Upper lobe of left lung (tissue), 6 donors: ENCODE measurements around the gene VAT1L. TPM values are rescaled to one million over a fixed set of nuclear protein-coding genes. Genes with fewer than 3 reads are reported as not detected.
A peak's percentile ranks its signal among the peaks of the same experiment; 100 is the strongest.
"Not testable (repeated sequence)": the region's sequence is repeated elsewhere in the genome, so short reads cannot be mapped to it uniquely, and the experiment has no call there.

Experiments used
- ATAC-seq, 2 donors: fragments of 200-7000 bp; cut with Tn5 transposase; one replicate each; pipeline ENCODE4 v1.9.1; 2022; ENCODE audit warnings: mild to moderate bottlenecking in 2 of 2, moderate library complexity in 2 of 2; ENCODE audit not compliant: low FRiP score in 2 of 2
- DNase-seq, 2 donors: peaks; one replicate each; pipeline ENCODE4 v3.0.0-alpha.2; 2019 to 2020
- H3K27ac ChIP-seq, 4 donors: fragments of 200-600 bp; sonication (generic); one replicate each; pipeline ENCODE4 v1.5.1; 2016 to 2019
- H3K27me3 ChIP-seq, 4 donors: fragments of 200-600 bp; sonication (generic); one replicate each; pipeline ENCODE4 v1.5.1; 2017 to 2019
- H3K36me3 ChIP-seq, 4 donors: fragments of 200-600 bp; sonication (generic); one replicate each; pipeline ENCODE4 v1.5.1; 2016 to 2019
- H3K4me1 ChIP-seq, 4 donors: fragments of 200-600 bp; sonication (generic); one replicate each; pipeline ENCODE4 v1.5.1; 2018 to 2019
- H3K4me3 ChIP-seq, 4 donors: fragments of 200-600 bp; sonication (generic); one replicate each; pipeline ENCODE4 v1.5.1; 2017 to 2019; ENCODE audit warnings: mild to moderate bottlenecking in 2 of 4, moderate library complexity in 1 of 4
- H3K9me3 ChIP-seq, 4 donors: fragments of 200-600 bp; sonication (generic); one replicate each; pipeline ENCODE4 v1.5.1; 2018 to 2019
- EP300 ChIP-seq, 4 donors: sonication (generic); formaldehyde crosslinking; IDR thresholded peaks; one replicate each; pipeline ENCODE4 v1.5.1; 2017; ENCODE audit warnings: antibody characterized with exemption in 4 of 4, control low read depth in 2 of 4
- POLR2A ChIP-seq, 4 donors: fragments of 450-650 bp; IDR thresholded peaks; one replicate each; pipeline ENCODE4 v1.5.1; 2016 to 2017; ENCODE audit warnings: antibody characterized with exemption in 4 of 4, mild to moderate bottlenecking in 2 of 4
- POLR2AphosphoS5 ChIP-seq, 2 donors: sonication (generic); formaldehyde crosslinking; IDR thresholded peaks; one replicate each; pipeline ENCODE4 v1.5.1; 2017; ENCODE audit warnings: antibody characterized with exemption in 2 of 2
- WGBS, 2 donors: methylation state at CpG; one replicate each; pipeline ENCODE4 v1.1.5; 2017 to 2018; 5-methylcytosine and 5-hydroxymethylcytosine counted together
- total RNA-seq, 6 donors: library from RNA; depleted of rRNA in 4 of 6; stranded (reverse); fragments of >200 nt in 4 of 6; gene quantifications; one replicate each; pipeline versions ENCODE4 v1.1.0 to v1.2.1, GENCODE V29; 2016 to 2021
- TF ChIP-seq, protein P1 (sequence below), 6 experiments: fragments of 450-650 bp in 4 of 6; fragments of 200-600 bp in 2 of 6; sonication (generic) in 2 of 6; IDR thresholded peaks; one replicate each; pipeline ENCODE4 v1.5.1; 2016 to 2019; ENCODE audit warnings: antibody characterized with exemption in 6 of 6
- donor health status: DM: no; HTN: no; CAD: no; lungs with moderate emphysema.
- donor health status: DM: no; HTN: yes; CAD: no; lungs with severe emphysema.

Gene VAT1L
- total RNA-seq, 6 donors from 2014 or later, result under 0.01 to 0.59 (median 0.27) TPM; not detected in 2

DNA sequence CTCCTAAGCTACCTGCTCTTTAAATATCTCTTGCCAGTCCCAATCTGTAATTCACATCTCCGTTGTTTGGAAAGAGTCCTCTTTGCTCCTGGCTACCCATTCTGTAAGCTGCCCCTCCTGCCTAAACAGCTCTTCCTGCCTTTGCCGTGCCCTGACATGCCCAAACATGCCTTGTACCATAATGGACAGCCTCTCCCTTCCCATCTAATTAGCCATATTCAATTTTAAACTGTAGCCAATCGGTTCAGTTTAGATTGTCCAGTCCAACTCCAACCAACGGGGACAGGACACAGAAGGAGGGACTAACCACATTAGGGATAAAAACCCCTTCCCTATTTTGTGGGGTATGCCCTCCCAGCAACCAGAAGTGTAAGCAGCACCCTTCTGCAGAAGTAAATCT lies 203.3 kb downstream of the VAT1L start:
- TF ChIP-seq POLR2AphosphoS5 (IDR thresholded peaks at IDR 0.05), result no peak
- TF ChIP-seq EP300 (IDR thresholded peaks at IDR 0.05), result no peak
- TF ChIP-seq, protein P1, sequence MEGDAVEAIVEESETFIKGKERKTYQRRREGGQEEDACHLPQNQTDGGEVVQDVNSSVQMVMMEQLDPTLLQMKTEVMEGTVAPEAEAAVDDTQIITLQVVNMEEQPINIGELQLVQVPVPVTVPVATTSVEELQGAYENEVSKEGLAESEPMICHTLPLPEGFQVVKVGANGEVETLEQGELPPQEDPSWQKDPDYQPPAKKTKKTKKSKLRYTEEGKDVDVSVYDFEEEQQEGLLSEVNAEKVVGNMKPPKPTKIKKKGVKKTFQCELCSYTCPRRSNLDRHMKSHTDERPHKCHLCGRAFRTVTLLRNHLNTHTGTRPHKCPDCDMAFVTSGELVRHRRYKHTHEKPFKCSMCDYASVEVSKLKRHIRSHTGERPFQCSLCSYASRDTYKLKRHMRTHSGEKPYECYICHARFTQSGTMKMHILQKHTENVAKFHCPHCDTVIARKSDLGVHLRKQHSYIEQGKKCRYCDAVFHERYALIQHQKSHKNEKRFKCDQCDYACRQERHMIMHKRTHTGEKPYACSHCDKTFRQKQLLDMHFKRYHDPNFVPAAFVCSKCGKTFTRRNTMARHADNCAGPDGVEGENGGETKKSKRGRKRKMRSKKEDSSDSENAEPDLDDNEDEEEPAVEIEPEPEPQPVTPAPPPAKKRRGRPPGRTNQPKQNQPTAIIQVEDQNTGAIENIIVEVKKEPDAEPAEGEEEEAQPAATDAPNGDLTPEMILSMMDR (IDR thresholded peaks at IDR 0.05), result no peak
- TF ChIP-seq POLR2A (IDR thresholded peaks at IDR 0.05), result no peak
- Histone ChIP-seq H3K27ac (no peak overlapping the region), H3K9me3 (peaks cover 0 to 9% (median 8%) of the 10 kb centered on the region in 4 donors), H3K36me3 (no peaks in the 10 kb centered on the region), H3K27me3 (no peaks in the 10 kb centered on the region), H3K4me3 (no peak overlapping the region), H3K4me1 (no peaks in the 10 kb centered on the region)
- WGBS, 2 donors, result 65 to 75% methylated on average over 4 of the region's 4 CpGs
- no peak for ATAC-seq
- no peak for DNase-seq

DNA sequence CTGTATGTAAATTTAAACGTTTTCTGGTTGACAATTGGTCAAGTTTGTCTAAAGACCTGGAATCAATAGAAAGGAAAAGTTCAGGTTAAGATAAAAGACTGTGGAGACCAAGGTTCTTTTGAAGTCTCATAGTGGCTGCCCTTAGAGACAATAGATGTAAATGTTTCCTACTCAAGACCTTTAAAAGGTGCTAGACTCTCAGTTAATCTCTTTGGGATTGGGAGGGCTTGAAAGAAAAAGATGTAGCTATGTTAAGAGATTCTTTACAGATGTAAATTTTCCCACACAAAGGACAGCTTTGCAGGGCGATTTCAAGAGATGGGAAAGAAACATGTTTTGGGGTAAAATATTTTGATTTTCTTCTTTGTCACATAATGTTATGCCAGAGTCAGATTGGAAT lies 204.0 kb downstream of the VAT1L start:
- ATAC-seq, H3K4me3 ChIP-seq: not testable (repeated sequence)
- 33 to 38% methylated on average over 2 of the region's 2 CpGs for WGBS, 2 donors

DNA sequence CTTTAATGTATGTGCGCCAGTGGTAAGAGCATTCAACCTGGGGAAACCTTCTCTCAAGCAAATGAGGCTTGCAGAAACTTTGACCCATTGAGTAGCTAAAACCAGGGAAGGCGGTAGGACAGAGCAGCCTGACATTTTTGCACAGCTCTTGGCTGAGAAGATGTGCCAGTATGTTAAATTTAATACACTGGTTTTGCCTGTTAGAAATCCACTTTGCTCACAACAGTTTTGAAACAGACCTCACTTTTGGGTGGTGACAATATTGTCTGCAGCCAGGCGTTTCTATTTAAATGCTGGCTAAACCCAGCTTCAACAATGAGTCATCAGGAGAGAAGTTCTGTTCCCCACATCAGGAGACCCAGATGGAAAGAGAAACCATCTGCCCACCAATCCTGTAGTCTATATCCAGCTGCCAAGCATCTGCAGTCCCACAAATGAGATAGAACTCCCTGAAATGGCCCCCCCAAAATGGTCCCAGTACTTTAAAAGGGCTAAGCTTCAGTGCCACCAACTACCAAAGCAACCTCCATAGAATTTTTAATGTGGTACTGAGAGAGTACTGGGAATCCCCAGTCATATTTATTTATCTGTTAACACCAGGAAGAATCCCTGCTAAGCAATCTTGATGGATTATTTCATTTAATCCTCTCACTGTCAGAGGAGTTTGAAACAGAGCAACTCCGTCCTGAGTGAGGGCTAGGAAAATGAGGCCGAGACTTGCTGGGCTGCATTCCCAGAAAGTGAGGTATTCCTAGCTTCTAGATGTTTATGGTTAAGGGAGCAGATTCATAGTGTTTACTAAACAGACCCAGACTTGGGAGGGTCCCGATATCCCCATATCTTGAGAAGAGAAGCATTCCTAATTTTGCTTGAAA lies 205.0 kb downstream of the VAT1L start:
- H3K36me3 ChIP-seq, result no peaks in the 10 kb centered on the region
- H3K4me3 ChIP-seq, result no peak overlapping the region
- 49 to 55% methylated on average over 6 of the region's 6 CpGs for WGBS, 2 donors
- no peaks in the 10 kb centered on the region for H3K4me1 ChIP-seq
- H3K27ac ChIP-seq, result no peak overlapping the region
- ATAC-seq (peak in 1 of 2 donors; percentile 90), DNase-seq (no peak)
- TF ChIP-seq EP300 (IDR thresholded peaks at IDR 0.05) (no peak), POLR2AphosphoS5 (IDR thresholded peaks at IDR 0.05) (no peak), POLR2A (IDR thresholded peaks at IDR 0.05) (no peak)
- TF ChIP-seq, protein P1 (IDR thresholded peaks at IDR 0.05), result no peak
- H3K9me3 ChIP-seq, result peaks cover 0 to 9% (median 8%) of the 10 kb centered on the region in 4 donors
- H3K27me3 ChIP-seq, result no peaks in the 10 kb centered on the region

More for the DNA sequence above, 204.0 kb downstream of the VAT1L start:
- not testable (repeated sequence) for DNase-seq, H3K27ac ChIP-seq, H3K27me3 ChIP-seq, H3K36me3 ChIP-seq, H3K9me3 ChIP-seq, H3K4me1 ChIP-seq

DNA sequence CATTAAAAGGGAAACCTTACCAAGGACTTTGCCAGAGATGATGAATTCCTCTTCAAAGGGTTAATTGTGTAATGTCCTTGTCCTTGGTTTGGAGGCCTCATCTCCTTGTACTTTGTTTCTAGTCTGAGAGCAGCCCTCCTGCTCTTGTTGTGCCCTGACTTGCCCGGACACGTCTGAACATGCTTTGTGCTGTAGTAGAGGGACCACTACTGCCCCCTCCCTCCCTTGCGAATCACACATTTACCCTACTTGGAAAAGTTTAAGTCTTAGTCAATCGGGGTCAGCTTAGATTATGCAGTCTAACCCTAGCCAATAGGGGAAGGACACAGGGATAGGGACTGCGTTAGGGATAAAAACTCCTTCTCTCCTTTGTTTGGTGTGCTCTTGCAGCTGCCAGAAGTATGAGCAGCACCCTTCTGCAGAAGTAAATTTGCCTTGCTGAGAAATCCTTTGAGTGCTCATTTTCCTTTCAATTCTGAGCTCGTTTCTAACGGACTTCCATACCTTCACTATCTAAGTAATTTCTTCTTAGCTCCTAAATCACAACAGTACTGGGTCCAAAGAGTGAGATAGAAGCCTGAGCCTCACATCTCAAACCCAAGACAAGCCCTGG lies 207.6 kb downstream of the VAT1L start:
- no peak for DNase-seq
- 89 to 90% methylated on average over 7 of the region's 7 CpGs for WGBS, 2 donors

More for the DNA sequence above, 207.6 kb downstream of the VAT1L start:
- TF ChIP-seq, protein P1 (IDR thresholded peaks at IDR 0.05), result no peak
- TF ChIP-seq POLR2AphosphoS5 (IDR thresholded peaks at IDR 0.05) (no peak), POLR2A (IDR thresholded peaks at IDR 0.05) (no peak), EP300 (IDR thresholded peaks at IDR 0.05) (no peak)
- Histone ChIP-seq H3K27me3 (no peaks in the 10 kb centered on the region), H3K4me1 (no peaks in the 10 kb centered on the region), H3K9me3 (peaks cover 0 to 9% (median 8%) of the 10 kb centered on the region in 4 donors), H3K27ac (no peak overlapping the region), H3K4me3 (no peak overlapping the region), H3K36me3 (no peaks in the 10 kb centered on the region)
- ATAC-seq, result no peak
